Lung microvascular endothelial cell (primary cell): ENCODE results near the gene MED20. TPM values are rescaled to one million over a fixed set of nuclear protein-coding genes. Genes with fewer than 3 reads are reported as not detected.
"Not testable (repeated sequence)": the region's sequence is repeated elsewhere in the genome, so short reads cannot be mapped to it uniquely, and the experiment has no call there.

ENCODE experiments used
- DNase-seq, 2 donors: peaks; one replicate each; pipeline versions ENCODE4 v3.0.0 to v3.0.0-alpha.2; 2010; ENCODE audit warnings: low read depth in 2 of 2
- total RNA-seq: library from RNA; depleted of rRNA; stranded (reverse); fragments of >200 nt; gene quantifications from 2 replicates; pipeline ENCODE4 v1.2.1, GENCODE V29; 2014

The MED20 gene, protein sequence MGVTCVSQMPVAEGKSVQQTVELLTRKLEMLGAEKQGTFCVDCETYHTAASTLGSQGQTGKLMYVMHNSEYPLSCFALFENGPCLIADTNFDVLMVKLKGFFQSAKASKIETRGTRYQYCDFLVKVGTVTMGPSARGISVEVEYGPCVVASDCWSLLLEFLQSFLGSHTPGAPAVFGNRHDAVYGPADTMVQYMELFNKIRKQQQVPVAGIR
- total RNA-seq, result 19.4 and 22.6 TPM in 2 replicates

- peak; percentile 94 to 96 for DNase-seq
These were observed at the start of gene MED20, which contains the start of gene BYSL for GRCh38 chr6:41920921-41921711. MED20 (minus strand) TSS chr6:41921139; CDS start chr6:41921018, 121 bp downstream. BYSL (plus strand) TSS chr6:41921499; CDS start chr6:41921563, 64 bp downstream.

- peak; percentile 40 to 58 for DNase-seq
These were observed 49.5 kb upstream of the MED20 start for GRCh38 chr6:41970436-41970846.

- DNase-seq, result peak in 1 of 2 donors; percentile 48
These were observed 46.7 kb upstream of the MED20 start for GRCh38 chr6:41967312-41968287.

GRCh38 chr6:41966961-41967311, 46.0 kb upstream of the MED20 start:
- peak; percentile 50 to 87 for DNase-seq

GRCh38 chr6:41966214-41966920, 45.4 kb upstream of the MED20 start:
- no peak for DNase-seq

- peak in 1 of 2 donors; percentile 62 for DNase-seq
These were observed 44.7 kb upstream of the MED20 start for GRCh38 chr6:41965429-41966213.

DNA sequence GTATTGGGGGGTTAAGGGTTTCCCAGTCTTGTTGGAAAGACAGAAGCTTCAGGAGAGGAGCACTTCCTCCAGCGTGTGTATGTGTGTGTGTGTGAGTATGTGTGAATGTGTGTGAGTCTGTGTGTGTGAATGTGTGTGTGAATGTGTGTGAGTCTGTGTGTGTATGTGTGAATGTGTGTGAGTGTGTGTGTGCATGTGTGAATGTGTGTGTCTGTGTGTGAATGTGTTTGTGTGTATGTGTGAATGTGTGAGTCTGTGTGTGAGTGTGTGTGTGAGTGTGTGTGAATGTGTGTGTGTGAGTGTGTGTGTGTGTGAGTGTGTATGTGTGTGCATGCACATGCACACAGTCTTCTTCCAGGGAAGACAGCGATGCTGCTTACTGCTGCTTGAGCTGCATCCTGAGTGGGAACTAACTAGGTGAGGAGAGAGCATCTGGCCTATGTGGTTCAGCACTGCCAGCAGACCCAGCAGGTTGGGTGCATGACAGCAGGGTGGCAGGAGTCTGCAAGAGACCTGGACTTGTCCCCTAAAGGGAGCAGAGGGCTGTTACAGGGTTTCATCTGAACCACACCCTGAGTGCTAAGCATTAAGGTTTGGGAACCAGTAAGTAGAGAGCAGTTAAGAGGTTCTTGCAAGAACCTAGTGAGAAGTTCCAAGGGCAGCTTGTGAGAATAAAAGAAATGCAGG, 43.4 kb upstream of the MED20 start:
- DNase-seq, result no peak

DNA sequence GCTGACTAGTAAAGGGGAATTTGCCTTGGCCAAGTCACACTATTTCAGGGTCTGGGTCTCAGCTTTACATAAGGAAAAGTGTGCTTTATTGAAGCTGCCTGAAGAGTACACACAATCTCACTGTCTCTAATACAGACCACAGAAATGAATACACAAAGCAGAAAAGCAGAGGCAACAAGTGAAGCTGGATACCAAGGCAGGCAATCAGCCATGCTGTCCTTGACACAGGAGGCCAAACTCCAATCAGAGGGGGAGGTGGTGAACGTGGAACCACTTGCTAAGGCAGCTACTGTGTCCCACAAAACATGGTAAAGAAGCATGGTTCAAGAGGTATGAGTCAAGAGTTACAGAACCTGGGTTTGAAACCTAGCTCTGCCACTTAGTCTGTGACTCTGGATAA, 42.4 kb upstream of the MED20 start:
- DNase-seq, result no peak

DNA sequence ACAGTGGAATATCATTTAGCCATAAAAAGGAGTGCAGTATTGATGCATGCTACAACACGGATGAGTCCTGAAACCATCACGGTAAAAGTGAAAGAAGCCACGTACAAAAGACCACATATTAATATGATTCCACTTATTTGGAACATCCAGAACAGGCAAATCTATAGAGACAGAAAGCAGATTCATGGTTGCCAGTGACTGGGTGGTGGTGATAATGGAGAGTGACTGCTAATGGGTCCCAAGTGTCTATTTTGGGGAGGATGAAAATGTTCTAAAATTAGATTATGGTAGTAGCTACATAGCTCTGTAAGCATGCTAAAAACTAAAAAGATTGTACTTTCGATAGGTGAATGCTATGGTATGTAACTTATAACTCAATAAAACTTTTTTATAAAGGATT, 39.1 kb upstream of the MED20 start:
- DNase-seq, result no peak

- no peak for DNase-seq
These were observed 37.3 kb upstream of the MED20 start for GRCh38 chr6:41958022-41958856.

DNA sequence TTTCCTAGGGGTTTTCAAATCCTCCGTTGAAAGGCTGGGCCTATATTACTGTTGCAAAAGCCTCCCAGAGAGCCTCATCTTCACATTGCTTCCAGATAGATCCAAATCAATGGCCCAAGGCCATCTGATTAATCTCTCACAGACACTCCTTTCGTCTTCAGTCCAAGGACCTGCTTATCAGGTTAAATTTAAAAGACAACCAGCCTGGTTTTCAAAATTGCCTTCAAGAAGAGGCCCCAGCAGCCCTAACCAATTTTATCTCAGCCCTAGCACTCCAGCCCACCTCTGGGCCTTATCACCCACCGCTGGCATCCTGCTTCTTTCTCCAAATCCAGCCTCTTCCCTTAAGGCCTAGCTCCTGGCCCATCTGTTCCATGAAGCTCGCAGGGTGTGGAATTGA, 36.2 kb upstream of the MED20 start:
- no peak for DNase-seq

DNA sequence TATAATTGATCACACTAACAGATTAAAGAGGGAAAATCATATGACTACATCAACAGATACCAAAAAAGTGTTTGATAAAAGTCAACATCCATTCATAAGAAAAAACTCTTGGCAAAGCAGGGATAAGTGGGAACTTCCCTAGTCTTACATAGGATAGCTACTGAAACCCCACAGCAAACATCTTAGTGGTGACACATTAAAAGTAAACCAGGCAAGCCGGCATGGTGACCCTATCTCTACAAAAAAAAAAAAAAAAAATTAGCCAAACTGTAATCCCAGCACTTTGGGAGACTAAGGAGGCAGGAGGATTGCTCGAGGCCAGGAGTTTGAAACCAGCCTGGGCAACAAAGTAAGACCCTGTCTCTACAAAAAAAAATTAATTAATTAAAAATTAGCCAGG, 34.5 kb upstream of the MED20 start:
- no peak for DNase-seq

DNA sequence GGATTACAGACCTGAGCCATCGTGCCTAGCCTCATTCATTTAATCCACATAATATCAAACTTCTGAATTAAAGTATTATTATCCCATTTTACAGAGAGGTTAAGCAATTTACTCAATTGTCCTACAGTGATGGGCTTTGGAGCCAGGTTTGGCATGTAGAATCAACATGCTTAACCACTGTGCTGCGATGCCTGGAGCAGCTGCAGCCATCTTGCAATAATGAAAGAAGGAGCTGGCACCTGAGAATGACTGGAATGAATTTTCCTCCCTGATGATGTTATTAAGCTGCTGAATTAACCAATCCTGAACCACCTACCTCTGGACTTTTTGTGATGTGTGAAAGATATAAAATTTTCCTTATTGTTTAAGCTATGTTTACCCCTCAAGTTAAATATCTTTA, 33.7 kb upstream of the MED20 start:
- DNase-seq, result no peak

GRCh38 chr6:41947581-41948220, 26.8 kb upstream of the MED20 start:
- peak; percentile 45 to 87 for DNase-seq

DNA sequence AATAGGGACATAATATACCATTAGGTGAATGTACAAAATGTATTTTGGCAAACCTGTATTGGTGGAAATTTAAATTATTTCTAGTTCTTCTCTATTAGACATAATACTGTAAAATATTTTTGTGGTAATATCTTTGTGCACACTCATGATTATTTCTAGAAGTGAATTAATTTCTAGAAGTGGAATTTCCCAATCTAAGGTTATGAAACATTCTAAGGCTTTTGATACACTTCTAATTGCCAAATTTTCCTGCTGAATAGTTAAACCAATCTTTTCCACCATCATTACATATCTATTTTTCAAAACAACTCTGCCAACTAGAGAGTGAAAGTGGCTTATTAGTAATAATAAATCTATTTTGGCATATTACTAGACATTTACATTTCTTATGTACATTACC, 22.5 kb upstream of the MED20 start:
- DNase-seq, result no peak

DNA sequence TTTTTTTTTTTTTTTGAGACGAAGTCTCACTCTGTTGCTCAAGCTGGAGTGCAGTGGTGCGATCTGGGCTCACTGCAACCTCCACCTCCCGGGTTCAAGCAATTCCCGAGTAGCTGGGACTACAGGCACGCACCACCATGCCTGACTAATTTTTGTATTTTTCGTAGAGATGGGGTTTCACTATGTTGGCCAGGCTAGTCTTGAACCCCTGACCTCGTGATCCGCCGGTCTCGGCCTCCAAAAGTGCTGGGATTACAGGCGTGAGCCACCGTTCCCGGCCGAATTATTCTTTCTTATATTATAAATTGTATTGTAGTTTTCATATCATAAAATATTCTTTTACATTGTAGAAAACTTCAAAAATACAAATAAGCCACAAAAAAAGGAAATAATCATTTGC, 21.9 kb upstream of the MED20 start:
- not testable (repeated sequence) for DNase-seq

GRCh38 chr6:41942067-41942851, 21.3 kb upstream of the MED20 start:
- DNase-seq, result peak in 1 of 2 donors; percentile 87
